HG02588 (cell line): ENCODE measurements around the gene NOL8.
A peak's percentile ranks its signal among the peaks of the same experiment; 100 is the strongest.

ENCODE experiments used
- ATAC-seq: cut with Tn5 transposase; IDR thresholded peaks from one replicate; pipeline ENCODE4 v1.9.1; 2021; ENCODE audit warnings: mild to moderate bottlenecking, moderate library complexity; ENCODE audit not compliant: unreplicated experiment

Gene NOL8

DNA sequence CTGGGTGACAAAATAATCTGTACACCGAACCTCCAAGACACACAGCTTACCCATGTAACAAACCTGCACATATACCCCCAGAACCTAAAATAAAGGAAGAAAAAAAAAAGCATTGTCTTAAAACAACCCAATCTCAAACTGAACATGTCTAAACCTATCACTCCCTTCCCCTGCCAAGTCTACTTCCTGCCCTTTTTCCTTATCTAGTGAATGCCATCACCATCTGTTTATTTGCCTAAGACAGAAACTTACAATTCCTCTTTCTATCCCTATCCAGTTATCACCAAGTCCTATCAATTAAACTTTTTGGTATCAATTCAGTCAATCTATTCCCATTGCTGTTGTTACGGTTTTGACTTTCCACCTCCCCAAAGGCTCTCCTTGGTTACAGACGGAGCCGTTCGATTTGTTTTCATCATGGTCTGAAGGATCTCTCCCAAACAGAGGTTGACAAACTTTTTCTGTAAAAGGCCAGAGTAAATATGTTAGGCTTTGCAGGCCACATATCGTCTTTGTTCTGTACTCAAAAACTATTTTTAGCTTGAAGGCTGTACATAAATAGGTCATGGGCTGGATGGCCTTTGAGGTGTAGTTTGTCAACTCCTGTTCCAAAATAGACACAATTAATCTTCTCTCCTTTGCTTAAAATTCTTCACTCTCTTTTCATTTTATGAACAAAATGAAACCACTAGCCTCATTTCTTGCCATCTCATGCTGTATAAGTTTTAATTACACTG, 12.1 kb downstream of the NOL8 start:
- no peak for ATAC-seq

DNA sequence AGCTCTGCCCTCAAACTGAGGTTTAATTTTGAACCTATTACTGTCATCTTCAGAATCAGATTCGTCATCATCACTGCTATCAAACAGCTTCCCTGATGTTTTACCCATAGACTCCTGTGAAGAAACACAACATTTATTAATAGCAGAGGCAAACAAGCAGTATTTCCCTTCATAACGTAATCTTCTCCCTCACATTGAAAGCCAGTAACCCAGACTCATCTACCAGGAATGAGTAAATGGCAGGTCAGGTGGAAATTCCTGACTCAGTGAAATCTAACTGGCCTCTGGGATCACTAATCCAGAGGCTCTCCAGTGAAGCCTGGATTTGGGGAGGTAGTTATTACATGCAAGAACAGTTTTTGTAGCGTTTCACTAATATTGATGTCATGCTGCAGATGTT, 14.6 kb downstream of the NOL8 start:
- no peak for ATAC-seq

DNA sequence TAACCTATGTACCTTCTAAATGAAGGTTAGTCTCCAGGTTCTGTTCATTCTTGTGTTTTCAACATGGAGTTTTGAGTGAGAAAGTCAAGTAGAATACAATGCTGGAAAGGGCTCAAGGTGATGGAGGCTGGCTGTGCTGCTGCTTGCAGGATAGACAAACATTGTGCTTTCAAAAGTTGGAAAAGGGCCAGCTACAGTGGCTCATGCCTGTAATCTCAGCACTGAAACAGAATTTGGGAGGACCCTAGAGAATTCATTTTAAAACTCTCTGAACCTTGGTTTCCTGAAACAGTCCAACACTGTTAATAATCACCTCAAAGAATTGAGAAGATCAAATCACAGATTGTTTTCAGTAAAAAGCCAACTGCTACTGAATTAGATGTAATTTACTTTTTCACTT, 16.3 kb downstream of the NOL8 start:
- ATAC-seq: no peak

DNA sequence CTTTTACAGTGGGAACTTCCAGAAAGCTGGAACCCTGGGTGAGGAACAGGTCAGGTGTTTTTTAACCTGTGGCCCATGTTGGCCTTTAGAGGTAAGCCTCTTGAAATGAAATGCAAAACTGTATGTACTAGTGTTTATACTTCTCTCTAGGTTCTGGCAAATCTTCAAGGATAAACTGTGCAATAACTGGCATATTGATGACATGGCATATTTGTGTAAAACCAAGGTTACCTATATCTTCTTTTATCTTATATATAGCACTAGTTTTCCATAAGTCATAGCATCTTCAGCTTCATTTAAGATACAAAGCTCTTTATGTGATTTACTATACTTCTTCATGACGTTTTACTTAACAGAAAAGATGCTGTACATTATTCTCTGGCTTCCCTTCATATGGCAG, 24.2 kb downstream of the NOL8 start:
- ATAC-seq: no peak

DNA sequence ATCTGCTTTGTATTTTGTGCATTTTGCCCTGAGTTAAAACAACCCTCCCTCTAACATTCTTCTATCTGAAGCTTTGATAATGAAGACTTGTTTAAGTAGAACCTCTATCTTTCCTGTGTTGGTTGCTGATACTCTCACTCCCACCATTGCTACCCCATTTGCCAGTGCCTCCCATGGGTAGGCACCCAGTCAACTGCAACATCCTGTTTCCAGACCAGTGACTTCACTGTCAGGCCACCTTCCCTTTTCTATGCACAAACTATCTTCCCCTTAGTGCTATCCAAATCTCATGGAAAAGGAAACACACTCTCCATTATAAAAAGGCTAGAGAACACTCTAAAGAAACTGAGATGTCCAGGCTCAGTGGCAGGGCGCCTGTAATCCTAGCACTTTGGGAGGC, 26.0 kb downstream of the NOL8 start:
- ATAC-seq: no peak

DNA sequence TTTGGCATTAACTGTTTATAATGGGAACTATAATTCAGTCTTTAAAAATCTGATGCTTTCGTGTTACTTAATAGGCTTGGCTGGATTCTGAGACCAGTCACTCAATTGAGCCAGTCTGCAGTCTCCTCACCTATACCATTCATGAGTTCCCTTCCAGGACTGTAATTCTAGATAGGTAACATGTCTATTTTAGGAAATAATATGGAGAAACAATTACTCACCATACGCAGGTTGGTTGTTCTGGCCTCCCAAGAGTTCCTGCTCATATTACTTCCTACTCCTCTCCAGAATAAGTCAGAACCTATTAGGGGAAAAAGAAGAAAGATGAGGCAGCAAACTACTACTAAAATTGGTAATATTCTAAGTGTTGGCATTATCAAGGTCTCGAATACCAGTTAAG, 27.1 kb downstream of the NOL8 start:
- no peak for ATAC-seq

DNA sequence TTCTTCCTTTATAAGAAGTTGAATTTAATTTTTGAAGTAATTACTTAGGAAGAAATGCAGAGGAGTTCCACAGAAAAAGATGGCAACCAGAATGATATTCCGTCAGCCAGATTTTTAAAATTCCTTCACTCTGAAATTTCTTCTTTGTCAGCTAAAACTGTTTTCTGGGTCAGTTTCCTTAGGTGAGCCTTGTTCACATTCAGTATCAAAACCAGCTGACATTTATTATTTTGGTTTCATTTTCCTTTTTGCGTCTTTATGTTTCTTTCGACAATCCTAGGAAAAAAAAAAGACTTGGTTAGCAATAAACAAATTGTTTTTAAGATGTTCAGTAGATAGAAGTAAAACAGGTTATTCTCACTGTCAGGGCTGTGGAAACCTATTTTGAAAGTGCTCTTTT, 27.5 kb downstream of the NOL8 start:
- ATAC-seq: no peak

DNA sequence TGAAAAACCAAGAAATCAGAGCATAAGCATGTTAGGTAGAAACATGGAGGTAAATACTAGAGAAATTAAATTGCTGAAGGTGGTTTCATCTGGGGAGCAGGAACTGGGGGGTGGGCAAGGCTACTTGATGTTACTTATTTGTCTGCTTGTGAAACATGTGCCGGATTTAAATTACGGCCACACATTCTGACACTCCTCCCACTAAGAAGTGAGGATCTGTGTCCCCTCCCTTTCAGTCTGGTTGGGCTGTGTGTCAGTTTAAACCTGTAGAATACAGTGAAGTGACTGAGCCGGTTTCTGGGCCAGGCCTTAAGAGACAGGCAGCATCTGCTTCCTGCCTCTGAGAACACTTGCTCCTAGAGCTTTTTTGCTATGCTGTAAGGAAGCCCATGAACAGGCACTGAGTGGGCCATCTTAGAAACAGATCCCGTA, 29.3 kb downstream of the NOL8 start:
- ATAC-seq: no peak

DNA sequence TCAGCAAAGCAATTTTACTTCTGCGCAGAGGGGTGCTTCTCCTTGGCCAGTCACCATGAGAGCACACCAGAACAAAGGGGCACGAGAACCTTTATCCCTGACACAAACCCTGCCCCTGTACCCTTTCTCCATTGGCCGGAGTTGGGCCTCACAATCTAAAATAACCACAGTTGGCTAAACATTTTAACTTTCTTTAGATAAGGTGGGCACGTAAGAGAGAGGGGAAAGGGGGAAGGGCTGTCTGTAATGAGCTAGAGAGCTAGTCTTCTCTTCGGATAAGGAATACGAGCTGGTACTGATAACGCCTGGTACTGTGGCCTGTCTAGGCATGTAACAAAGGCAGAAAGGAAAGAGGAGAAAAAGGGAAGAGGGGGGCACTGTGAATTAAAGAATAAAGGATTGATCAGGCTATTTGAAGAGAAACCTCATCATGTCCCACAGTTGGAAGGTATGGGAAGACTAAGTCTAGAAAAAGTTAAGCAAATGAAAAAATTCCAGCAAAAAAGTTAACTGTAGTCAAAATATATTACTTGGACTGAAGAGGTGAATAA, 29.8 kb downstream of the NOL8 start:
- ATAC-seq: no peak

DNA sequence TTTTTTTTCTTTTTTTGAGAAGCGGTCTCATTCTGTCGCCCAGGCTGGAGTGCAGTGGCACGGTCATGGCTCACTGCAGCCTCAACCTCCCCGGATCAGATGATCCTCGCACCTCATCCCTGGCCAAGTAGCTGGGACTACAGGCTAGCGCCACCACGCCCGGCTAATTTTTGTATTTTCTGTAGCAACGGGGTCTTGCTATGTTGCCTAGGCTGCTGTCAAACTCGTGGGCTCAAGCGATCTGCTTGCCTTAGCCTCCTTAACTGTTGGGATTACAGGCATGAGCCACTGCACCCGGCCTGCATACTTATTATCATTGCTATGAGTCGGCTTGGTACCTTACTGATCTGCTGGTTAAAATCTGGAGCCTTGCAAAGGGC, 30.9 kb downstream of the NOL8 start:
- no peak for ATAC-seq

DNA sequence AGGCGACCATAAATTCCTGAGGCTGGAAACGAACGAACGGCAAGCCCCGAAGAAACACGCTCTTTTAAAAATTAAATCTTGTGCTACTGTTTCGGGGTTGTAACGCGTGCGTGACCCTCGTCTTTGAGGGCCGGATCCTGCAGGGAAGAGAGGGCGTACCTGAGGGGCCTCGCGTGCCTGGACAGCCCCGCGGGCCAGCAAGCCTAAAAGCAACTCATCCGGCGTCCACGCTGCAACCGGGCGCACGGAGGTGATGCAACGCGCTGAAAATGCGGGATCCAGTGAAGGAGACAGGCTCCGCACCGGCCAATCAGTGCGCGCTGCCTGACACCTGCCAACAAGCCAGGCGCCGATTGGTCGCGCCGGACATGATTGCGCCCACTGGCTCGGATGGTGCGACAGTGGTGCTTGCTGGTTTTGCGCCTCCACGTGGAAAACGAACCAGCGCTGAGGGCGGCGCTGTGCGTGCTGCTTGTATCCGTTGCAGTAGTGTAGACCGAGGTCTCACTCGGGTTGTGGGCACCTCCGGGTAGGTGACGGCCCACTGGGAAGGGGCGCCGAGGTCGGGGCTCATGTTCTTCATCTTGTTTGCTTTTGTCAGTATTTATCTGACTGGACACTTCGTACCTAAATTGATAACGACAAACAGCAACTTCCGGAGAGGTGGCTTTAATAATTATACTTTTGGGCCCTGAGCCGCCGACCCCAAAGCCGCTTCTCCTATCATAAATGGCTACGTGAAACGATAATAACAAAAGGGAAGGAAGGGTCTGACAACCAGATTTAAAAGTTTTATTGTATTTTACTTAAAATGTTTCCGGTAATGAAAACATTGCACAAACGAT, 31.5 kb downstream of the NOL8 start, which contains the start of gene IARS1:
TSS of gene IARS1 (minus strand) at position 246 of the 845 bp plus-strand sequence. CDS start 4,278 bp downstream, outside the sequence.
- ATAC-seq: peak; percentile 96

DNA sequence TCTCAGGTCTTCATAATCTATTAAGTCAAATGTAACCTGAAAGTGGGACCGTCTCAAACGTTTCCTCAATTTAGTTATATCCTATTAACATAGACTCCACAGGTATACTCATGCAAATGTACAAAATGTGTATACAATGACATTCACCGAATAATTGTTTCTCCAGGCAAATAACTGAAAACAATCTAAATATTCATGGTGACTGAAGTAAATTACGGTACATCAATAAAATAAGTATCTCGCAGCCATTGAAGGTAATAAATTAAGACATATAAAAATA, 32.1 kb downstream of the NOL8 start:
- ATAC-seq: no peak

DNA sequence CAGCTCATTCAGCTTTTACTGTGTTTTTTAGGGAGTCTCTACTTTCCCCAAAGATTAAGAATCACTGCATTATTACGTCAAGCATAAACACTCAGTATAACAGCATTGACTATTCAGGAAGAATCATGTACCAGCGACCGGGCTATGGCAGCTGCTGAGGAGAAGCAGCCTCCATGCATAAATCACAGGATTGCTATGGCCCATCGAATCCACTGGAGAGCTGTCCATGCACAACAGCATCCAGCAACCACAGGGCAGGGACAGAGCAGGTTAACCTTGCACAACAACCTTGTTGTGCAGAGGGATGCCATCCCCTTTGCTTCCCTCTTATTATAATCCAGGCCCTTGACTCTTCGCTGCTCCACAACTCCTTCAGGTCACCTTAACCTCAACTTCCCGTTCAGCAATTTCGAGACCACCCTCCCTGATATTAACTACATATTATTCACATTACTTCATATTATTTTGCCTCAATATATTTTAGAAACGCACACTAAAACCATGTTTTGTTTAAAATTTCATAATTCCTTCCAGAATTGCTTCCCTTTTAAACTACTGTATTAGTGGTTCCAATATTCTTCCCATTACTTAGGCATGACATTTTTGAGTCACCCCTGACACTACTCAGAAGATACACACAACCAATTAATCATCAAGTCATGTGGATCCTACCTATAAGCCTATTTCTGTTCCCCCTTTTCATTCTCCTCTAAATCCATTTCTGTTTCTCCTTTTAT, 32.6 kb downstream of the NOL8 start:
- no peak for ATAC-seq

DNA sequence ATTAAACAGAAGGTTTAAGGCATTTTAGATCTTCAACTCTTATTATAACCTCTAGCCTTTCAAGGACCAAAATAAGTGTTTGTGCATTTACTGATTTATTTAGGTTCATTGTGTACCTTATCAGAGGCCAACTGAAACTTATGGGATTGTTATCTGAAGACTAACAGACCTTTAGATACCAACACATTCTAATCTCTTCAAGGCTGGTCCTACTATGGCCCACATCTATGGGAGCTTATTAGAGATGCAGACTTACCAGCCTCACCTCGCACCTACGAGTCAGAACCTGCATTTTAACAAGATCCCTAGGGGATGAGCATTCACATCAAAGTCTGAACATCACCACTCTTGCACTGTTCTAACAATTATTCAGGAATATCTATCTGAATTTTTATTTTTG, 33.6 kb downstream of the NOL8 start:
- no peak for ATAC-seq

DNA sequence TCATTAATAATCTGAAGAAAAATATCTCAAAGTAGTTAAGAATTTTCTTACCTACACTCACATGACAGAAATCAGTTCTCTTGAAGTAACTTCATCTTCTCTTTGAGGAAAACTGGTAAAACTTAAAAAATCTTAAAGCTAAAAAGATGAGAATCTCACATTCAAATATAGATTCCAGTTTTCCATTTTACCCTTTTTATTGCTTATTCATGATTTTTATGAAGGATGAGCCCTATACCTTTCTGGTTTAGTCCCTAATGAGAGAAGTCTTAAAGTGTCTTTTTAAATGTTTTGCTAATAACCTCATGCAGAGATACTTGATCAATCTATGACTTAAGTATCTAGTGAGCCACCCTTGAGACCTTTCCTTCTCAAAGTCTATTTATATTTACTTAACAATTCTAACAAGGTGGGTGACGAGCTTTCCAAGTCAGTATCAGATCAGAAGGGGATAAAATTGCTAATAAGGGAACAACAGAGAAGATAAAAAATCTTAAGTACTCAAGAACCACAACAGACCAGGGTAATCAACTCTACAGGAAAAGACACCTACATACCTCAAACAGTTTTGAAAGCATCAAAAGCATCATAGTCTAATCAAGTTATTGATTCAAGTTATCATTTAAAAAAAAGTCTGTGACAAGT, 34.2 kb downstream of the NOL8 start:
- no peak for ATAC-seq

DNA sequence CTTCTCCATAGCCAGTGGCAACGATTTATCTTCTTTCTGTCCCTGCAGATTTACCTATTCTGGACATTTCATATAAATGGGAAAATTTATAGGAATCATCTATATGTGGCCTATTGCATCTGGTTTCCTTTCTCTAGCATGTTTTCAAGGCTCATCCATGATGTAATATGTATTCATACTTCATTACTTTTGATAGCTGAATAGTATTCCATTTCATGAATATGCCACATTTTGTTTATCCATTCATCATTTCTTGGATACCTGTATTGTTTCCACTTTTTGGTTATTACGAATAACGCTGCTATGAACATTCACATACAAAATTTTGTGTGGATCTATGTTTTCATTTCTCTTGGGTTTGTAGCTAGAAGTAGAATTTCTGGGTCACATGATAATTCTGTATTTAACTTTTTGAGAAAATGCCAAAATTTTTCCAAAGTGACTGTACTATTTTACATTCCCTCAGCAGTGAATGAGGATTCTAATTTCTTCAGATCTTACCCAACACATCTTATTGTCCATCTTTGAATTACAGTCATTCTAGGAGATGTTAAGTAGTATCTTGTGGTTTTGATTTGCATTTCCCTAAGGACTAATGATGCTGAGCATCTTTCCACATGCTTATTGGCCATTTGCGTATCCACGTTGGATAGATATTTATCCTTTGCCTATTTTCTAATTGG, 35.3 kb downstream of the NOL8 start:
- no peak for ATAC-seq

DNA sequence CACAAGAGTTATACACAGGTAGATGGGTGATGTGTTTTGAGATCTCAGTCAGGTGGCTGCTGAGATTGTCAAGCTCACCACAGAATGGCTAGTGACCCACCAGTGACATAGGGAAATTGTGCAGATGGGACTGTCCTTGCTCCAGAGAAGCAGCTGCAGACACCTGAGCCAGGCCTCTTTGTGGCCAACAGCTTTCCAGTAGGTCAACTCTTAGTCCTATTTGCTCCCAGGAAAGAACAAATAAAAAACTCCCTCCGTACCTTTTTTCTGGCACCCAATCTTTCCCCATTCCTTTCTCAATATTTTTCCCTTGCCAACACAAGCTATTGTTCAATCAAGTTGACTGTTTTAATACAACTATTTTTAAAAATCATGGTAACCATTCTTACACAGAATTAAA, 45.8 kb downstream of the NOL8 start:
- no peak for ATAC-seq

DNA sequence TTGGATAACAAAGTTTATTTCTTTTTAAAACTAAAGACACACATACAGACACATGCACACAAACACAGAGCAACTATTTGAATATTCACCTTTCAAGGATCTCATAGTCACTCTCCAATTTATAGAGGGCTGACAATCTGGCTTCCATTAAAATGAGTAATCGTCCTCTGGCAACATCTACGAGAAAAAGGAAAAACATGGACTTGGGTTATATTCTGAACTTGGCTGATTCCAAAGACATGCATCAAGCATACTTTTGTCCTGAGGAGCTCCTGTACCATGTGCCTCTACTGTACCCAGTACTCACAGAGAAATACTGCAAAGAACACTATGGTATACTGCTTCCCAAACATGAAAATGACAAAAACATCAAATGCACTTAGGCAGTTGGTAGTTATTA, 47.0 kb downstream of the NOL8 start:
- no peak for ATAC-seq

DNA sequence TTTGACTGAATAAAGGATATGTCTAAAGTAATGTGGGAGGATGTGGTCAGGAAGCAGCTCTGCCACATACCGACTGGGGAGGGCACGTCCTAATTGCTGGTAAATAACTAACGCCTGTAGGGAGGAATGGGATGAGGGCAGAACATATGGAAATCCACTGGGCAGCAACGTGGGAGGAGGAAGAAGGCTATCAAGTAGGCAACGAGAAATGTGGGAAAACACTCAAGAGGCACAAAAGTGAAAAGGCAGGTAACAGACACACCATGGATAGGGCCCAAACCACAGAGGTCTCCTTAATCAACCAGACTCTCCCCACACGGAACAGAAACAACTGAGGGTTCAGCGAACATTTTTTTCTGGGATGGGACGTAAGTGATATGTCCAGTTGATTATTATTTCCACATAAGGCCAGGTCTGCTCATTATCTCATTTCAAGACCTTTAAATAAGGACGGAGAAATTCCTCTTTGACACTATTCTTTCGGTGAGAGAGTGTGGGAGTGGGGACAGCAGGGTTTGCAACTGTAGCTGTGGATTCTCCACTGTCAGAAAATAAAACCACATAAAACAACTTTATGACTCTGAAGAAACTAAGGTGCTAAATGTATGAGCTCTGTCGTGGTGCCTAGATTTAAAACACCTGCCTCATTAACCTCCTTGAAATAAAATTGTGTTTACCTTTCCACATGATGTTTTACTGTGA, 48.7 kb downstream of the NOL8 start:
- no peak for ATAC-seq

DNA sequence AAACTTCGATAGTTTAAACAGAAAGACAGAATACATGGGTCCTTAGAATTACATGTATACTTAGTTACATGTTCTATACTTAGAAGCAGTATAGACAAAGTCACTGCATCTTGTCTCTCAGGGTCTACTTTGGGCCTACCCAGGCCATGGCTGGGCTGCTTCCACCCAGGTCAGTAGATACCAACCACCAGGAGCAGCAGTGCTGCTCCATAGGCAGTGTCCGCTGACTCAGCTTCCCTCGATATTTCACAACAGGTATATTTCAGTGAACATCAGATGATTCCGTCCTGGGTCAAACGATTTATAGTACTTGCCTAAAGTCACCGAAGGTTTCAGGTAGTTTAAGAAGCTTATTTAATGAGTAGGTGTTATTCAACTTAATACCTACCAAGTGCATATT, 49.6 kb downstream of the NOL8 start:
- no peak for ATAC-seq
